HUDEP-2 (cell line): Measurements from ENCODE around the gene IL10.
"Not testable (repeated sequence)": the region's sequence is repeated elsewhere in the genome, so short reads cannot be mapped to it uniquely, and the experiment has no call there.

ENCODE experiments used
- DNase-seq, 76 experiments: peaks; one replicate each; lab custom pipeline; 2025; ENCODE audit not compliant: unreplicated experiment in 76 of 76; lab: John Stamatoyannopoulos, UW

Gene IL10

DNA sequence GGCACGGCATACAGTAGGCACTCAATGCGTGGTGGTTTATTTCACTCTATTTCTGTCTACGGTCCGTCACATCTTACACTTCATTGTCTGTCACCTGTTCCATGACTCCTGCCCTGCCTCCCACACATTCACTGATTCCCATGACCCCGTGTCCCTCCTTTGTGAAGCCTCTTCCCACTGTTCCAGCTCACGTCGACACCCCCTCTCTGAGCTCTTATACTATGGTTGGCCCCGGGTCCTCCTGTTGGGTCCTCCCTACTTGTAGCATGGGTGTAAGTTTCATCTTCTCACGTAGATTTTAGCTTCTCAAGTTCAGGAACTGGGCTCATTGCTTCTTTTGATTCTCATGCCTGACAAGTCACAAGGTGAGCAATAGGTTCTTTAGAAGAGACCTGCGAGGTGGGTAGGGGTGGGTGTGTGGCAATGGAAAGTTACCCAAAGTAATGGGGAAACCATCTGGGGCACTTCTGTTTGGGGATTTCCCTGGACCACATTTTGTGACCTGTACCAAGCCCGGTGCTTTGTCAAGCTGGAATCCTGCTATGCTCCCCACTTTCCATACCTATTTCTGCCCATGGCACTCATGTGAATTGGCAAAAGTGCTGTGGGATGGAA lies 22.1 kb upstream of the IL10 start:
- DNase-seq: no peak

DNA sequence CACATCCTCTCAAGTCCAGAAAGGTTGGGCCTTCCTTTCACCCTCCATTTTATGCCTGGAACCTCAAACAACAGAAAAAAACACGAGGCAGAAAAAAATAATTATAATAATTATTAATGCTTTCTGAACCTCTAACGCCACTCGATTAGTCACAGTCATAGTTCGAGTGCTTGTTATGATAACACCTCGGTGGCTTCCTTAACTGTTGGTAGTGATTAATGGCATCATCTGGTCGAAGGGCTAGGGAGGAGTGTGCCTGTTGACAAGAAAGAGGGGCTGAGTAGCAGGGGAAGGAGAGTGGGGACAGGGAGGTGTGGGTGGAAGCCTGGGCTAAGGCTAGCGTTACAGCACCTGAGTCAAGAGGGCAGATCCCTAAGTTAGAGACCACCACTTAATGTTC lies 21.3 kb upstream of the IL10 start:
- DNase-seq: no peak

DNA sequence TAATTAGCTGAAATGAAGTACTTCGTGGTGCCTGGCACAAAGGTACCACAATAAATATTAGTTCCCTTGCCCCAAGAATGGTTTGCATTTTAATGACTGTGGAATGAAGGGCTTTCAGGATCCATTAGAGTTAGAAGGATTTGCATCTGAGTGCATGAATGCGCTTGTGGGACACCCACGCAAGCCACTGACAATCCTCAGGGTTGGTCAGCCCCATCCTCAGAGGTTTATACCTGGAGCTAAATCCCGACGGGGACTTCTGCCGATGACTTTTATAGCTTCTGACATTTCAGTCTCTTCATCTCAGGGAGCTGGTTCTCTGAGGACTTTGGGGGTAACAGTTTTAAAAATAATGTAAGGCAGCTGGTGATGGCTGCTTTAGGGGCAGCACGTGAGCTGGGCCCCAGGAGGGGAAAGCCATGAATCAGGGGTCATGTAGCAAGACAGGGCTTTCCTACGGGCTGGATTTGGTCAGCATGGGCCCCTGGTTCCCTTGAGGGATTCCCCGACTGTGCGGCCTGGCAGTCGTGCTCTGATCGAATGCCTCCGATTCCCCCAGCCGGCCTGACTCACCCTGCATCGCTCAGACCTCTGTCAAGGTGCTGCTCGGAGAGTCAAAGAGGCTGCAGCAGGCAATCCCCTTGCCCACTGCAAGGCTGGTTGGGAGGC lies 20.8 kb upstream of the IL10 start:
- no peak for DNase-seq

DNA sequence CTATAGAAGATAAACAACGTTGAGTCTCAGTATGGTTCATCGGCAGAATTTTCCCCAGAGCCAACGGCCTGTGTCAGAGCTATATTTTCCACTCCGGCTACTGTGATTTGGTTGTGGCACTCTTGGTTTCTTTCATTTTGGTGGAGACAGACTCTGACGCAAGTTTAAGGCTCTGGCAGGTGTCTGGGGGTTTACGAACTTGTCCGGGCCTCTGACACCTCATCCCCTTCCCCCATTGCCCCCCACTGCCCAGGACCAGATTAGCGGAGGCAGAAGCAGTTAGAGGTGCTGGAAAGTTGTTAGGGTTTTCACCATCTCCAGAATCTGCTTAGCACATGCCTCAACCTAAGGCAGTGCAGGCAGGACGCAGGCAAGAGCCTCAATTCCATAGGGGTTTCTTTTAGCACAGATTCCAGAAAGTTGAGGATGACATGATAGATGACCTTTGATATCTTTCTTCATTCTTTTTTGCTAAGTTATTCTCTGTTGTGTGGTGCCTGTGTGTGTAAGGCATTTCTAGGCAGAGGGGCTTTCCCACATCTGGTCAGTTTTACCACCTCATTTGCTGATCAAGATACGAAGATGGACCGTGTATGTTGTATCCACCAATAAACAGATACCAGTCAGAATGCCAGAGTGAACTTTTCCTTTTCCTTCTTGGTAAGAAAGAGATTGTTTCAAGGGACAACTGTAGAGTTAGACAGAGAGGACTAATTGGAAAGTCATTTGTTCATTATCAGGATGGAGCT lies 18.4 kb upstream of the IL10 start:
- no peak for DNase-seq

DNA sequence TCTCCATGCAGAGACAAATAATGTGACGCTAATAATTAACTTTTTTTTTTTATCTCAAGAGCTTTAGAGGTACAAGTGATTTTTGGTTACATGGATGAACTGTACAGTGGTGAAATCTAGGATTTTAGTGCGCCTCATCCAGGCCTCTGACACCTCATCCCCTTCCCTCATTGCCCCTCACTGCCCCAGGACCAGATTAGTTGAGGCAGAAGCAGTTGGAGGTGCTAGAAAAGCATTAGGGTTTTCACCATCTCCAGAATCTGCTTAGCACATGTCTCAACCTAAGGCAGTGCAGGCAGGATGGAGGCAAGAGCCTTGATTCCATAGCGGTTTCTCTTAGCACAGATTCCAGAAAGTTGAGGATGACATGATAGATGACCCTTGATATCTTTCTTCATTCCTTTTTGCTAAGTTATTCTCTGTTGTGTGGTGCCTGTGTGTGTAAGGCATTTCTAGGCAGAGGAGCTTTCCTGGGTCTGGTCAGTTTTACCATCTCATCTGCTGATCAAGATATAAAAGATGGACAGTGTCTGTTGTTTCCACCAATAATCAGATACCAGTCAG lies 16.3 kb upstream of the IL10 start:
- no peak for DNase-seq

DNA sequence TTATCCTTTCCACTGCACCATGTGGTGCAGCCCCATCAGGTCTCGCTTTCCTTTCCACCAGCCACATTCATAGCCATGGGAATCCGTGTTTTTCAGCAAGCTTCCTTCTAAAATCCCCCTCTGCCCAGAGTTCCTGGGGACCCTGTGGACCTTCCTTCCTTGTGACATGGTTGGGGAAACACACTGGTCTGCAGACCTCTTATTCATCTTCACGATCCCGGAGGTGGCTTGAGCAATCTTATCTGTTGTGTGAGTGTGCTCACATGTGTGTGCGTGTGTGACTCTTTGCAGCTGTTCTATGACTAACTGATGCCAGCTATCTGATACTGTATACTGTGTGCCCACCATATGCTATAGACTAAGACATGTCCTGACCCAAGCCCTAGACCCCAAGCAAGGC lies 15.6 kb upstream of the IL10 start:
- DNase-seq: no peak

DNA sequence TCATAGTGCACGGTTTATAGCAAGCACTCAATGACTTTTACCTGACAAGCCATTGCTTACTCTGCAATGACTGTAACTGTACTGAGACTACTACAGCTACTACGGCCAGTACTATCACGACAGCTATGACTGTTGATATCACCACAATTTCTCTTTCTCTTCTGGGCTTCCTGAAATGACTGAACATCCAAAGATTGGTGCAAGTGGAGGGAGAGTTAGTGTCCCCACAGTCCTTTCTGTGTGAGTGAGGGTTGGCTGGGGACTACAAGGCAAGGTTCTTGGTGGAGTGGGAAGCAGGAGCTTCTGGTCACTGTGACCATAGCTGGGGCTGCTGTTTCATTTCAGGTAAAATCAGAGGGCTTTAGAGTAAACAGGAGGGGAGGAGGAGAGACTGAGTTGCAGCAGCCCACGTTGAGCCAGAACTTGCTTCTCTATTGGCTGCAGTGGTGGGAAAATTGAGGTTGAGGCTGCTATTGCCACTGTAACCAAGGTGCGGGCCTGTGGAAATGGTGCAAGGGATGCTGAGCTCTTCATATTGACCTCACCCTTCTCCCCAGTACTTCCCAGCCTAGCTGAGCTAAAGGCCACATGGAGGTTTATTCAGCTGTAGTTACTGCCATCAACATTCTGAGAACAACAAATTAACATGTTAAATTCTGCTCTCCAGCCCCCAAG lies 14.1 kb upstream of the IL10 start:
- DNase-seq: no peak

DNA sequence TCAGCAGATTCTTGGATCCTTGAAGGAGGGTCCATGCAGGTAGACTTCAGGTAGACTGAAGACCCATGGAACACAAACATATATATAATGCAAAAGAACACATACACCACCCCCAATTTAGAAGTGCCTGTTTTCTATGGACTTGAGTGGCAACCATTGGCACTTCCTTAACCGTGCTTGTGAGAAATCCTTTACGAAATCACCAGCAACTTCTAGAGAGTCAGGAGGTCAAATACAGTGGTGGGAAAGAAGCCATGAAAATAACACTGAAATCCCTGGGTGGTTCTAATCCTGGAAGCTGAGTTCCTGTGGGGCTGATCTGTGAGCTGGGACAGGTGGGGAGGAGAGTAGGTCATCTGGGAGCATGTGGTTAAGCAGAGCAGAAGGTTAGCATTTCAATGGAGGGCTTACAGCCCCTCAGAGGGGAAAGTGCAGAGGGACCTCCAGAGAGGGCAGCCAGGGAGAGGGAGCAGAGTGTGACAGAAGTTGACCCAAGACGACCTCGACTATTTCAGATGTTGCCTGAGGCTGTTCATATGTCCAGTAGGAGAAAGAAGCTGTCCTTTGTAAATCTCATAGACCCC lies 13.0 kb upstream of the IL10 start:
- no peak for DNase-seq

DNA sequence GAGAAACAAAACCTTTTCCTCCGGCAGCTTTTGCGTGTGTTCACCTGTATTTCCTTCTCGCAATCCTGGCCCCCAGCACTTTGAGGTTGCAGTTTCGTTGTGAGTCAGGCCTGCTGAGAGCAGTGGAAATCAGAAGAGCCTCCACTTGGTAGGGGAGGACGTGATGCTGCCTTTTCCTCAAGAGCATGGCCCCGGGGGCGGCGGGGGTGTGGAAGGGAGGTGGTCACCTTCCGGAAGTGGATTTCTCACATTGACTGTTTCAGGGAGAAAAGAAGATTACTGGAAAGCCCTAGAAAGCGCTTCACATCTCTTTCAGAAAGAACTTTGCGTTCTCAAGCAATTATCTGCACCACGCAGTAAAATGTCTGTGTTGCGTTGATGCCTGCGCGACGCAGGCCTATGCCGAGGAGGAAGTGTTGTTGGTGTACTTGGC lies 12.2 kb upstream of the IL10 start:
- no peak for DNase-seq

DNA sequence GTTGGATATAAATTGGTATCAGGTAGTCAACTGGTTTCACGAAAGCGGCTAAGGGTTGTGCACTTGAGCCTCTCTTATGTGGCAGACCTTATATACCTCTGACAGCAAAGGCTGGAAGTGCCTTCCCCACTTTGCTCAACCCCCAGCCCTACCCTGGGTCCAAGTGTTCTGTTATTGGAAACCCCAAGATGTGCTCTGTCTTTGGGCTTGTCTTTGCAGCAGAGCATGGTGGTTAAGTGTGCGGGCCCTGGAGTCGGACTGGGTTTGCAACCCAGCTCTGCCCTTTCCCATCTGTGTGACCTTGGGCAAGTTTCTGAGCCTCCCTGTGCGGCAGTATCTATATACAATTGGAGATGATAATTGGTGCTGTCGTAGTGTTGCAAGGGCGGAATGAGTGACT lies 11.2 kb upstream of the IL10 start:
- no peak for DNase-seq

DNA sequence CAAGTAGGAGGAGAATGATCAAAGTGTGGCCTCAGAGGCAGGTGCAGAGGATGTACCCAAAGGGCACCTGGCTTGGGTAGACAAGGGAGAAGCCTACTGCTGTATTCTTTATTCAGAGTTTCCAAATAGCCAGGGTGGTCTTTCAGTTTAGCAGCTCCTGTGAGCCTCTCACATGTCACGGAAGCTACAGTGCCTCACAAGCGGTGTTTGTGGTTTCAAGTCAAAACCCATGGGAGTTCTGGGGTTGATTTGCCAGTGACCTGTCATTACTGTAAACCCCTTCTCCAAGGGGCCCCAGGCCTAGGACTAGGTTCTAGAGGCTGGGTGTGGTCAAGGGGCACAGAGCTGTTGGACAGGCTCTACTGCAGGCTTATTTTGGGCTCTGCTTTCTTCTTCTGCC lies 10.2 kb upstream of the IL10 start:
- no peak for DNase-seq

DNA sequence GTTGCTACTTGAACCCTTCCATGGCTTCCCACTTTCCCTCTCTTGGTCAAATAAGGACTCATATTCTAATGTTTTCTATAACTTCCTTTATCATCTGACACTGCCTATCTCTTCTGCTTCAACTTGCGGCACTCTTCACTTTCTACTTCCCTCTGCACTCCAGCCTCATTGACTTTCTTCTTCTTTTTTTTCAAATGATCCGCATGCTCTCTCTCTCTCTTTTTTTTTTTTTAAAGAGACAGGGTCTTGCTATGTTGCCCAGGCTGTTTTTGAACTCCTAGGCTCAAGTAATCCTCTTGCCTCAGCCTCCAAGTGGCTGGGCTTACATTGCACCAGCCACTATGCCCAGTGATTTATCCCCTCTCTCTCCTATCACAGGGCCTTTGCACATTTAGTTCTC lies 7.3 kb upstream of the IL10 start:
- no peak for DNase-seq

DNA sequence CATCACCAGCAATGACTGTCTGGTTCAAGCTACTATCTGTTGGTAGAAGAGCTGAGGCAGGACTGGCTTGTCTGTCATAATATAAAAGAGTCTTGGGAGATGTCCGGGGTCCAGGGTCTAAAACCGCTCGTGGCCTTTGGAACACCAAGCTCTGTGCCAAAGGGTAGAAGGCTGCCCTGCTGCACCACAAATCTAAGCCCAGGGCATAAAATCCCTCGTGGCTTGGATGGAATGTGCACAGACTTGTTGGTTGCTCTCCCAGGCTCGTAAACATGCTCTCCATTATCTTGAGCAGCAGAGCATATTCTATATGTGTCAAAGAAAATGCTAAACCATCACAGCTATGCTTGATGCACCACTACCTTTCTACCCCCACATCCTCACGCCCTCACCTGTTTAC lies 6.6 kb upstream of the IL10 start:
- DNase-seq: not testable (repeated sequence)

DNA sequence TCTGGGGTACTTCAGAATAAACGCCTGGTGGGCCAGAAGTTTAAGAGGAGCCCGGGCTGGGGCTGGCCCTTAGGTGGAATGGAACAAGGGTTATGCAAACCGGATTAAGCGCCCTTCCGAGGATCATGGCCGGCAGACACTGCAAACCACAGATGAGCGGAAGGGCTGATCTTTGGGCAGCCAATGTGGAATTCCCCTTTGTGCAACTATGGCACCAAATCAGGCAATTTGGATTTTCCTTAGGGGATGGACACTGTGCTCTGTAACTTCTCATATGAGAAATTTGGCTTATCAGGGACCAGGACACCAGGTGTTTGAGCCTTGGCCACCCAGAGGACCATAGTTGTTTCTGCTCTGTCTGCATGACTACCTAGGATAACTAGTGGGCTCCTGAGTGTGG lies 5.7 kb upstream of the IL10 start:
- DNase-seq: no peak

DNA sequence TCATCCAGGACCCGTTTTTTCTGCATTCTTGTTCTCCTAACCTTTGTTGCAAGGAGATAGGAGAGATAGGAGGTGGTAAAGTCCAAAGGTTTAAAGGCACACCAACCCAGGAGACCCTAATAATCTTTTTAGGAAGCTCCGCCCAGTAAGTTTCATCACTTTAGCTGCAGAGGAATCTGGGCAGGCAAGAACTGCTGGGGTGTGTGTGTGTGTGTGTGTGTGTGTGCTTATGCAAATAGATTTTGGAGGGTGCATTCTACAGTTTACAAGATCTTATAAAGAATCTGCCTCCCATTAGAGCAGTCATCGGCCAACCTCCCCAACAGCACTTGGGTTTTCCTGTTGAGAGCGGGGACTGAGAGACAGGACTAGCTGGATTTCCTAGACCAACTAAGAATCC lies 3.9 kb upstream of the IL10 start:
- no peak for DNase-seq

DNA sequence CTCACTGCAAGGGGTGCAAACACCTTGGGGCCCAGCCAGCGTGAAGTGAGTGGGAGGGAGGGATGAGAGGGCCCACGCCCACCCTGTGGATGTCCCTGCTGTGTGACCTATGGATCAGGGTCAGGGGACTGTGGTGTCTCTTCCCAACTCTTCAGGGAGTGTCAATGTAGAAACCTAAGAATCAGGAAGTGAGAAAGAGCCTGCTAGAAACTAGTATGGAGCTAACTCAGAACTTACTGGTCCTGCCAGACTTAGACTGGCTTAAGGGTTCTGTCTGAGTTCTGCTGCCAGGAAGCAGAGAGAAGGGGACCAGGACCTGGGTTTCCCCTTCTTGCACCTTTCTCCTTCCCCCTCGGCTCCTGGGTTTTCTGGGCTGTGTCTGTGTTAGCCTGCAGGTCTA lies 1.8 kb upstream of the IL10 start:
- DNase-seq: no peak

DNA sequence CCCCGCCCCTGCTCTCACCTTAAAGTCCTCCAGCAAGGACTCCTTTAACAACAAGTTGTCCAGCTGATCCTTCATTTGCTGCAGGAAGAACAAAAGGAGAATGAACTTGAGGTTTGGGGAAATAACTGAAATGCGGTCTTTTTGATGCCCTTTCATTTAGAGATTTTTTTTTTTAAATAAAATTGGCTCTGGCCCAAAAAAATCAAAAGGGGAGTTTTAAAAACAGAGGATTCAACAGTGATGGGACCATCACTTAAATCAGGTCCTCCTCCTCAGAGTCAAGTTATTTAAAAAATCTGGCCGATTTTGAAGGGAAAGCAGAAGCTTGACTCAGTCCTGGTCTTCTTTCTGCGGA lies 979 bp downstream of the IL10 start:
- no peak for DNase-seq

DNA sequence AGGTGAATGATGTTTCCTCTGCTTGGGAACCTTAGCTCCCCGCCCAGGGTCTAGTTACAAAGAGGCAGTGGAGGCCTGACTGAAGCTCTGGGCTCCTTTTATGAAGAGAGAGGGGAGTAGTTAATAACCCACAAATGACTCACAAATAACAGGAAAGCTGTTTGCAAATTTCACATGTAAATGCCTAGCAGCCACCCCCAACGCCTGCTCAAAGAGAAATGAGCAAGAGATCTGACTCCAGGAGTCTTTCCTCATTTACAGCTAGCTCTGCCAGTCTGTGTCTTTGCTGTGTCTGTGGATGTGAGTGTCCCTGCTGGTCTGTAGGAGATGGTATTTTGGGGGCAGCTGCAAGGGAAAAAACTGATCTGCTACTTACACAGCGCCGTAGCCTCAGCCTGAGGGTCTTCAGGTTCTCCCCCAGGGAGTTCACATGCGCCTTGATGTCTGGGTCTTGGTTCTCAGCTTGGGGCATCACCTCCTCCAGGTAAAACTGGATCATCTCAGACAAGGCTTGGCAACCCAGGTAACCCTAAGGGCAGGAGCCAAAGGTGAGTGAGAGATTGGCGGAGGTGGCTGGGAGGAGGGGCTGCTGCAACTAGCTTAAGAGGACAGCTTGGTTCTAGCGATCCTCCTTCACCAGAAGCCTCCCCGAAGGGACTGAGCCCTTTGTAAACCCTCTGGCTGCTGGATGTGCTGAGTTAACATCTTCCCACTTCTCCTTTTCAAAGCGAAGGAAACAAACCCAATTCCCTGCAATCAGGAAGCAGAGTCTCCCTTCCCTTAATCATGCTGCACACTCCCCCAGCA lies 1.6 kb downstream of the IL10 start, which contains the start of gene IL19:
Gene IL19, plus strand, starts transcription at position 243 of the 807 bp plus-strand sequence. CDS start 65,890 bp downstream, outside the sequence.
- DNase-seq: no peak

DNA sequence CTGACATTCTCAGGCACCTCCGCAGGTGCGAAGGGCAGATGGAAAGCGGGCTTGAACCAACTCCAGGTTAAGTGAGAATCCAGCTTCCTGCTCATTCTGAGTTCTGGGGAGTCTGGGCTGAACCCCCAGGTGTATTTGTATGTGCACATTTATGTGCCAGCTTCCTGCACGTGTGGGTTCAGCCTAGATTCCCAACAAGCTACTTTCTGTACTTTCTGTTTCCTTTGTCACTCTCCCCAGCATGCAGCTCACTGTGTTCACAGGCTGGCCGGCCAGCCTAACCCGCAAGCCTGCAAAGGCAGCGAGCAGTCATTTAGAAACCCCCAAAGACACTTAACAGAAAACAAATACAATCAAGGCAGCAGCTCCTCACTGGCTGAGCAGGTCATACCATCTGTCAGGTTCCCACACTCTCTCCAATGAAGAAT lies 3.0 kb downstream of the IL10 start:
- no peak for DNase-seq
